Nephron progenitor cell (in vitro differentiated cells): ENCODE measurements around the gene PARP11.

Experiments
- DNase-seq: peaks from one replicate; pipeline ENCODE4 v3.0.0; 2021
- H3K27ac Mint-ChIP-seq: 2 replicates; pipeline ENCODE4 v1.8.0; 2021; ENCODE audit warnings: mild to moderate bottlenecking, moderate library complexity, mixed read lengths
- H3K27me3 Mint-ChIP-seq: 2 replicates; pipeline ENCODE4 v1.8.0; 2021; ENCODE audit warnings: mild to moderate bottlenecking, low read depth, mixed read lengths; ENCODE audit not compliant: poor library complexity
- H3K36me3 Mint-ChIP-seq: 2 replicates; pipeline ENCODE4 v1.8.0; 2021; ENCODE audit warnings: low read depth, mixed read lengths
- H3K4me1 Mint-ChIP-seq: 2 replicates; pipeline ENCODE4 v1.8.0; 2021; ENCODE audit warnings: mixed read lengths
- H3K4me3 Mint-ChIP-seq: 2 replicates; pipeline ENCODE4 v1.8.0; 2021; ENCODE audit warnings: mild to moderate bottlenecking, moderate library complexity, mixed read lengths
- H3K9me3 Mint-ChIP-seq: 2 replicates; pipeline ENCODE4 v1.8.0; 2021; ENCODE audit warnings: mild to moderate bottlenecking, moderate library complexity, mixed read lengths
- CTCF ChIP-seq: fragments of 200-600 bp; sonication (generic); IDR thresholded peaks from 2 replicates; pipeline ENCODE4 v1.5.0; 2021; ENCODE audit warnings: antibody characterized with exemption

Gene PARP11

GRCh38 chr12:3792623-3793288, 80.4 kb downstream of the PARP11 start:
- no peak for TF ChIP-seq CTCF
- Mint-ChIP-seq H3K36me3 (peaks cover 11% of the 10 kb centered on the region), H3K27ac (no peak overlapping the region), H3K27me3 (peaks cover 3% of the 10 kb centered on the region), H3K4me1 (peaks cover 73% of the 10 kb centered on the region), H3K4me3 (no peak overlapping the region), H3K9me3 (peaks cover 20% of the 10 kb centered on the region)
- no peak for DNase-seq

DNA sequence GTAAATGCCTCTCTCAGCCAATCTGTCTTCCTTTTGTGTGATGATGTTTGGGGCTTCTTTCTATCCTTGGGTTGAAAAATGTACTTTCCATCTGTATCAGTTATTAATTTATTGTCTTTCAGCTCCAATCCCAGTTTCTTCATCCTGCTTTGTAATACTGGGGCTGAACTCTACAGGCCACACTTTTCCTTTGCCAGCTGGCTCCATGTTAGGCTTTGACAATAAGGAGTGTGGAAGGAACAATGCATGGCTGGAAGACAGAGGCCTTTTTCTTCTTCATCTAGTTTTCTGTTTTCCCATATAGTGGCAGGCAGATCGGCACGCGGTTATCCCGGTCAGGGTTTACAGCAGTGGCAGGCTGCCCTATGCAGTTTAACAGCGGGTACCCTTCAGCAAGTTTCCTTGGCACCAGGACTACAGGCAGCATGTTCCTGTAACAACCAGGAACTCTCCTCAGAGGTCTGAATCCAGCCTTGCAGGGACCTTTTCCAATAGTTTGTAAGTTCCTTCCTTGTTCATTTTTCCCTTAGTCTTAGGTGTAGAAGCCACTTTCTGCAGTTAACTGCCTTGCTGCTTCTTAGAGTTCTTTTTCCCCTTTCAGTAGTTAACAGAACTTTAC, 81.8 kb downstream of the PARP11 start:
- Mint-ChIP-seq H3K36me3 (peaks cover 20% of the 10 kb centered on the region), H3K4me3 (no peak overlapping the region), H3K27ac (peak overlapping the region; percentile 74), H3K9me3 (peaks cover 34% of the 10 kb centered on the region), H3K4me1 (peaks cover 60% of the 10 kb centered on the region), H3K27me3 (peaks cover 3% of the 10 kb centered on the region)
- TF ChIP-seq CTCF: no peak
- no peak for DNase-seq

GRCh38 chr12:3790642-3791041, 82.6 kb downstream of the PARP11 start:
- TF ChIP-seq CTCF: no peak
- peaks cover 40% of the 10 kb centered on the region for H3K9me3 Mint-ChIP-seq
- peaks cover 3% of the 10 kb centered on the region for H3K27me3 Mint-ChIP-seq
- H3K4me1 Mint-ChIP-seq: peaks cover 53% of the 10 kb centered on the region
- no peak overlapping the region for H3K4me3 Mint-ChIP-seq
- H3K27ac Mint-ChIP-seq: peak overlapping the region; percentile 62
- DNase-seq: no peak
- peaks cover 20% of the 10 kb centered on the region for H3K36me3 Mint-ChIP-seq

- TF ChIP-seq CTCF: no peak
- Mint-ChIP-seq H3K9me3 (peaks cover 40% of the 10 kb centered on the region), H3K4me1 (peaks cover 45% of the 10 kb centered on the region), H3K36me3 (peaks cover 20% of the 10 kb centered on the region), H3K27ac (peak overlapping the region; percentile 25), H3K4me3 (no peak overlapping the region), H3K27me3 (peaks cover 3% of the 10 kb centered on the region)
- no peak for DNase-seq
Measured at GRCh38 chr12:3789838-3790237, 83.4 kb downstream of the PARP11 start.

DNA sequence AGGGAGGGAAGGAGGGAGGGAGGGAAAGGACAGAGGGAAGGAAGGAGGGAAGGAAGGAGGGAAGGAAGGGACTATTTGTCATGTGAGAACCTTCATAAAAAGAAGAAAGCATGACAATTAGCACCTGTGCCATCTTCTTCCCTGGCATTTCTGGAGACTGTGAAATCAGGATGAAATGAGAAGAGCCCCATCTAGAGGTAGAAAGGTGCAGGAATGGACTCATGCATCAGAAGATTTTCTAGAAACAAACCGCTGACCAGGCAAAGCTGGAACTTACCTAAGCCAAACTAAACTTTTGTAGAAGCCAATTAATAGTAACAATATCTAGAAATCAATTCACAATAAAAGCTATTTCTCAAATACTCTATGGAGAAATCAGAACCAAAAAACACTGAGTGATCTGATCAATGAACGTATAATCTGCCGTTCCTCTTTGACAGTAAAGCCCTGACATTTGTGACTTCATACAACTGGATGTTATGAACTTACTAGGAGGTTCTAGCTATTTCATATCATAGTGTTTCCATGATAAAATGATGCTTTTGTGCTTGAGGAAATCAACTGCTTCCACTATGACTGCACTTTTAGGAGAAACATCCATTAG, 95.9 kb downstream of the PARP11 start:
- peak; percentile 72 for TF ChIP-seq CTCF
- Mint-ChIP-seq H3K4me3 (no peak overlapping the region), H3K9me3 (no peaks in the 10 kb centered on the region), H3K27ac (no peak overlapping the region), H3K4me1 (no peaks in the 10 kb centered on the region), H3K36me3 (no peaks in the 10 kb centered on the region), H3K27me3 (peaks cover 12% of the 10 kb centered on the region)
- DNase-seq: peak; percentile 6
